ENCODE data around the gene ILDR2. TPM values are rescaled to one million over a fixed set of nuclear protein-coding genes. Genes with fewer than 3 reads are reported as not detected.
A peak's percentile ranks its signal among the peaks of the same experiment; 100 is the strongest.

ILDR2 gene
- total and polyA plus RNA-seq, 9 of the 15 experiments (the other 6 are each of a cell fraction or from before 2014, with no cell fraction given), result 0.03 to 0.31 (median 0.18) TPM; not detected in 2

DNA sequence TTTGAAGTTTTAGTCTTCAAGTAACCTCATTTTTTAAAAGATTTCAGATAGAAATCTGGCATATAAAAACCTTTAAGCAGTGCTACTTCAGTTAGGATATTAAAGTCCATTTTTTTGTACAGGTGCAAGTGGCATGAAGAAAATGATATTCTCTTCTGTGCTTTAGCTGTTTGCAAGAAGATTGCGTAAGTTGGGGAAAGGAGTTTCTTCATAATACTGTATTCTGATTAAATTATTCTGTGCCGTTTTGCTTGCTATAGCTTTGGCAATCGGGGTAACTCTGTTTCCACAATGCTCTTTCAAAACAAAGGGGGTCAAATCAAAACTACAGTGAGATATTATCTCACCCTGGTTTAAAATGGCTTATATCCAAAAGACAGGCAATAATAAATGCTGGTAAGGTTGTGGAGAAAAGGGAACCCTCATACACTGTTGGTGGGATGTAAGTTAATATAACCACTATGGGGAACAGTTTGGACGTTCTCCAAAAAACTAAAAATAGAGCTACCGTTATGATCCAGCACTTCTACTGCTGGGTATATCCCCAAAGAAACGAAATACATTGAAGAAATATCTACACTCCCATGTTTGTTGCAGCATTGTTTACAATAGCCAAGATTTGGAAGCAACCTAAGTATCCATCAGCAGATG, 40.9 kb upstream of the ILDR2 start:
- Histone ChIP-seq H3K9me3 (replicated peaks; ENCODE audit: control insufficient read depth, insufficient read depth, low read depth, low read length) (no peaks in the 10 kb centered on the region), H3K4me2 (ENCODE audit: insufficient read depth, low read length) (no peak overlapping the region), H3K27me3 (ENCODE audit: control insufficient read depth in 2 of 2, insufficient read depth in 2 of 2, low read length in 2 of 2) (no peaks in the 10 kb centered on the region; a peak in 3 of 5 replicates), H3K9me1 (ENCODE audit: control insufficient read depth, insufficient read depth, low read length) (no peaks in the 10 kb centered on the region), H2AFZ (ENCODE audit: low read depth, low read length) (no peak overlapping the region), H3K9ac (ENCODE audit: insufficient read depth in 1 of 2, low read depth in 2 of 2, low read length in 2 of 2) (no peak overlapping the region), H3K36me3 (ENCODE audit: control insufficient read depth, insufficient read depth, low read length) (no peaks in the 10 kb centered on the region), H3K4me1 (replicated peaks in 1 of 2; ENCODE audit: control insufficient read depth in 2 of 2, insufficient read depth in 2 of 2, low read length in 2 of 2) (no peaks in the 10 kb centered on the region), H3K4me3 (no peak overlapping the region), H3K27ac (ENCODE audit: extremely low read depth, low read depth, low read length) (no peak overlapping the region), H3K79me2 (ENCODE audit: control insufficient read depth, insufficient read depth, low read length) (no peaks in the 10 kb centered on the region), H4K20me1 (replicated peaks; ENCODE audit: control insufficient read depth, insufficient read depth, low read length) (no peaks in the 10 kb centered on the region)
- CTCF ChIA-PET (ENCODE audit: low intra/inter-chr PET ratio), result no interaction called here
- TF ChIP-seq CEBPB (tag; IDR thresholded peaks at IDR 0.05) (peak; percentile 65), CEBPG (CRISPR knock-in tag; IDR thresholded peaks at IDR 0.05) (no peak), CEBPG (tag; conservative IDR thresholded peaks at IDR 0.05 in 1 of 2, IDR thresholded peaks at IDR 0.05 in 1 of 2) (peak in 1 of 2 experiments; percentile 32; a peak in 1 of 4 replicates), PHB (CRISPR knock-in tag; IDR thresholded peaks at IDR 0.05) (no peak)
- WGBS (ENCODE audit: insufficient coverage, low coverage, missing lambda C conversion rate), result 3% methylated on average over 6 of the region's 6 CpGs
- FAIRE-seq (no peak), DNase-seq (ENCODE audit: extremely low read depth in 1 of 4, low spot score in 3 of 4) (no peak), ATAC-seq (no peak)
- POLR2A ChIA-PET, result interaction anchor here (0.6 kb wide), 1 partner anchor 161 kb away, joined by 3 read pairs; no protein-coding TSS in a partner anchor
- intact Hi-C loops (cut with micrococcal nuclease), result no loop called here
- in situ Hi-C loops (cut with MboI), result no loop called here
- BruUV-seq (replicated peaks), result no TSS peak

Measured in K562 (cell line).